LNCaP clone FGC (cell line): ENCODE measurements around the gene ZNF136.

Experiments used
- DNase-seq: peaks from one replicate; pipeline ENCODE4 v3.0.0-alpha.2; 2011; ENCODE audit warnings: low read depth
- H3K4me3 ChIP-seq: 2 replicates; pipeline ENCODE4 v1.5.1; 2011; ENCODE audit warnings: mild to moderate bottlenecking, low read depth, low read length, control low read depth
- CTCF ChIP-seq: IDR thresholded peaks from 2 replicates; pipeline ENCODE4 v1.5.1; 2012; ENCODE audit warnings: mild to moderate bottlenecking; ENCODE audit not compliant: control insufficient read depth, insufficient read depth; ENCODE audit errors: extremely low read depth

The ZNF136 gene

GRCh38 chr19:12162882-12163806 lies at the start of gene ZNF136:
Gene ZNF136 (plus strand): TSS chr19:12163096. CDS start chr19:12163204, 108 bp downstream.
- no peak for TF ChIP-seq CTCF
- DNase-seq, result peak; percentile 83
- H3K4me3 ChIP-seq, result peak within 1 kb of the TSS; percentile 82

GRCh38 chr19:12113121-12113520 lies 49.8 kb upstream of the ZNF136 start:
- no peak for DNase-seq
- TF ChIP-seq CTCF, result no peak
- H3K4me3 ChIP-seq, result no peak overlapping the region

- no peak for DNase-seq
- no peak overlapping the region for H3K4me3 ChIP-seq
- TF ChIP-seq CTCF, result no peak
Measured at GRCh38 chr19:12117201-12117970, 45.5 kb upstream of the ZNF136 start.

- no peak overlapping the region for H3K4me3 ChIP-seq
- peak; percentile 54 for TF ChIP-seq CTCF
- no peak for DNase-seq
Measured at GRCh38 chr19:12126707-12127106, 36.2 kb upstream of the ZNF136 start.

- TF ChIP-seq CTCF, result no peak
- no peak for DNase-seq
- H3K4me3 ChIP-seq, result no peak overlapping the region
Measured at GRCh38 chr19:12133069-12133468, 29.8 kb upstream of the ZNF136 start.

GRCh38 chr19:12137221-12137940 lies 25.5 kb upstream of the ZNF136 start:
- H3K4me3 ChIP-seq, result no peak overlapping the region
- no peak for TF ChIP-seq CTCF
- no peak for DNase-seq
